T-cell (primary cell): ENCODE data around the gene SHISA2. TPM values are rescaled to one million over a fixed set of nuclear protein-coding genes. Genes with fewer than 3 reads are reported as not detected.

Source experiments
- ATAC-seq, 4 experiments: fragments of 200-7000 bp in 3 of 4; fragments of 150-1000 bp in 1 of 4; cut with Tn5 transposase; replicated peaks in 1 of 4; 1 replicate in 3 of 4; 2 replicates in 1 of 4; pipeline ENCODE4 v1.10.0; 2021; ENCODE audit warnings: moderate library complexity in 3 of 4, mild to moderate bottlenecking in 2 of 4, moderate number of reproducible peaks in 1 of 4
- CTCF ChIA-PET, 2 donors: fragments of 300-600 bp; sonication (Branson Sonifier 250); formaldehyde crosslinking; loops; one replicate each; lab custom pipeline; 2022; ENCODE audit warnings: antibody characterized with exemption in 2 of 2; lab: Charles Lee
- POLR2A ChIA-PET, 2 donors: fragments of 300-600 bp; sonication (Branson Sonifier 250); formaldehyde crosslinking; loops; one replicate each; lab custom pipeline; 2022; ENCODE audit warnings: antibody characterized with exemption in 2 of 2; lab: Charles Lee
- DNase-seq, 35 experiments: peaks; one replicate each; pipeline versions ENCODE4 v3.0.0 to v3.0.0-alpha.2; 2013 to 2023
- H3K27ac ChIP-seq: one replicate; pipeline ENCODE4 v1.5.1; 2013; ENCODE audit warnings: low read length
- H3K27me3 ChIP-seq, 2 experiments: replicated peaks in 1 of 2; 1 replicate in 1 of 2; 2 replicates in 1 of 2; pipeline versions ENCODE4 v1.6.1 to v1.7.0; 2013; ENCODE audit warnings: low read length in 1 of 2, mixed read lengths in 1 of 2; ENCODE audit not compliant: control insufficient read depth in 2 of 2, insufficient read depth in 2 of 2; ENCODE audit errors: extremely low read depth in 1 of 2
- H3K36me3 ChIP-seq, 2 donors: 1 replicate in 1 of 2; 2 replicates in 1 of 2; pipeline versions ENCODE4 v1.6.1 to v1.7.0; 2013; ENCODE audit warnings: low read length in 1 of 2; ENCODE audit not compliant: control insufficient read depth in 2 of 2, insufficient read depth in 1 of 2; ENCODE audit errors: extremely low read depth in 1 of 2
- H3K4me1 ChIP-seq, 2 experiments: 1 replicate in 1 of 2; 2 replicates in 1 of 2; pipeline versions ENCODE4 v1.6.1 to v1.7.0; 2013; ENCODE audit warnings: low read length in 2 of 2, mixed read lengths in 1 of 2; ENCODE audit not compliant: insufficient read depth in 2 of 2, control insufficient read depth in 1 of 2; ENCODE audit errors: extremely low read depth in 1 of 2
- H3K4me3 ChIP-seq, 2 donors: 1 replicate in 1 of 2; 2 replicates in 1 of 2; pipeline versions ENCODE4 v1.5.1 to v1.7.0; 2013; ENCODE audit warnings: mild to moderate bottlenecking in 2 of 2, low read length in 1 of 2, moderate library complexity in 1 of 2; ENCODE audit not compliant: control insufficient read depth in 1 of 2; ENCODE audit errors: extremely low read depth in 1 of 2
- H3K9me3 ChIP-seq: 2 replicates; pipeline ENCODE4 v1.7.0; 2013
- H3K27ac Mint-ChIP-seq, 2 donors: one replicate each; pipeline ENCODE4 v1.8.0; 2020 to 2021; ENCODE audit warnings: mild to moderate bottlenecking in 2 of 2, mixed read lengths in 2 of 2
- H3K27me3 Mint-ChIP-seq, 2 donors: one replicate each; pipeline ENCODE4 v1.8.0; 2021 to 2022; ENCODE audit warnings: mixed read lengths in 2 of 2
- H3K36me3 Mint-ChIP-seq: one replicate; pipeline ENCODE4 v1.8.0; 2021; ENCODE audit warnings: mixed read lengths
- H3K4me1 Mint-ChIP-seq, 3 donors: one replicate each; pipeline ENCODE4 v1.8.0; 2020 to 2022; ENCODE audit warnings: mixed read lengths in 3 of 3, mild to moderate bottlenecking in 1 of 3
- H3K4me3 Mint-ChIP-seq, 3 donors: one replicate each; pipeline ENCODE4 v1.8.0; 2020 to 2022; ENCODE audit warnings: mild to moderate bottlenecking in 3 of 3, mixed read lengths in 3 of 3, moderate library complexity in 3 of 3
- H3K9me3 Mint-ChIP-seq, 3 donors: one replicate each; pipeline ENCODE4 v1.8.0; 2020 to 2022; ENCODE audit warnings: mixed read lengths in 3 of 3
- WGBS: methylation state at CpG from one replicate; pipeline ENCODE4 v1.1.5; 2013; ENCODE audit warnings: missing lambda C conversion rate; ENCODE audit not compliant: insufficient coverage; 5-methylcytosine and 5-hydroxymethylcytosine counted together
- total RNA-seq, 35 experiments: library from RNA in 6 of 35; stranded (reverse) in 6 of 35; fragments of 120-200 nt in 1 of 35; gene quantifications; one replicate each; pipeline versions ENCODE4 v1.2.1 to v1.2.4 and lab custom pipeline; 2013 to 2026

SHISA2 gene
- total RNA-seq, 5 donors from 2014 or later (not counting 1 experiment from before 2014, with no cell fraction given), result 0.18 to 2.0 (median 0.47) TPM

- no CpG with 5 or more reads among the region's 4 CpGs for WGBS
Observed at GRCh38 chr13:26036383-26036782, 15.4 kb downstream of the SHISA2 start.

GRCh38 chr13:26034018-26034417, 17.8 kb downstream of the SHISA2 start:
- Mint-ChIP-seq H3K36me3 (no peaks in the 10 kb centered on the region), H3K9me3 (peaks cover 0 to 7% (median 0%) of the 10 kb centered on the region in 3 donors), H3K4me3 (no peak overlapping the region), H3K27me3 (peaks cover 0 to 4% of the 10 kb centered on the region in 2 donors), H3K27ac (no peak overlapping the region), H3K4me1 (no peaks in the 10 kb centered on the region)
- H3K4me1 ChIP-seq, result no peaks in the 10 kb centered on the region
- no peak for ATAC-seq
- peaks cover 0 to 3% of the 10 kb centered on the region in 2 experiments for H3K27me3 ChIP-seq
- no peak overlapping the region for H3K27ac ChIP-seq
- ChIA-PET CTCF (interaction anchor here in 1 of 2 donors (0.6 kb wide), 1 partner anchor 1930 kb away, joined by 3 read pairs; no protein-coding TSS in a partner anchor), POLR2A (no interaction called here)
- no peaks in the 10 kb centered on the region for H3K36me3 ChIP-seq
- DNase-seq, result no peak
- 100% methylated on average over 3 of the region's 3 CpGs for WGBS
- no peak overlapping the region for H3K4me3 ChIP-seq
- no peaks in the 10 kb centered on the region for H3K9me3 ChIP-seq

More at GRCh38 chr13:26036383-26036782, 15.4 kb downstream of the SHISA2 start:
- ATAC-seq (no peak), DNase-seq (no peak)
- no peaks in the 10 kb centered on the region for H3K36me3 ChIP-seq
- H3K27ac ChIP-seq, result no peak overlapping the region
- H3K9me3 ChIP-seq, result no peaks in the 10 kb centered on the region
- no peaks in the 10 kb centered on the region for H3K36me3 Mint-ChIP-seq
- H3K4me1 Mint-ChIP-seq, result no peaks in the 10 kb centered on the region
- no peaks in the 10 kb centered on the region for H3K4me1 ChIP-seq
- POLR2A ChIA-PET, result no interaction called here
- H3K4me3 Mint-ChIP-seq, result no peak overlapping the region
- CTCF ChIA-PET, result interaction anchor here in 1 of 2 donors (0.7 kb wide), 2 partner anchors 207 to 328 kb away, joined by 3 to 8 read pairs; no protein-coding TSS in a partner anchor
- H3K4me3 ChIP-seq, result no peak overlapping the region
- peaks cover 0 to 4% (median 0%) of the 10 kb centered on the region in 3 donors for H3K9me3 Mint-ChIP-seq
- peaks cover 0 to 4% of the 10 kb centered on the region in 2 donors for H3K27me3 Mint-ChIP-seq
- H3K27me3 ChIP-seq, result peaks cover 0 to 3% of the 10 kb centered on the region in 2 experiments
- H3K27ac Mint-ChIP-seq, result no peak overlapping the region

- H3K27me3 Mint-ChIP-seq, result peaks cover 0 to 4% of the 10 kb centered on the region in 2 donors
- Histone ChIP-seq H3K36me3 (no peaks in the 10 kb centered on the region), H3K9me3 (no peaks in the 10 kb centered on the region), H3K4me3 (no peak overlapping the region), H3K4me1 (no peaks in the 10 kb centered on the region), H3K27ac (no peak overlapping the region), H3K27me3 (peaks cover 0 to 4% of the 10 kb centered on the region in 2 experiments)
- no peaks in the 10 kb centered on the region for H3K4me1 Mint-ChIP-seq
- no peak overlapping the region for H3K27ac Mint-ChIP-seq
- H3K4me3 Mint-ChIP-seq, result no peak overlapping the region
- CTCF ChIA-PET, result interaction anchor here in 1 of 2 donors (0.6 kb wide), 1 partner anchor 1604 kb away, joined by 8 read pairs; no protein-coding TSS in a partner anchor
- 77% methylated on average over 3 of the region's 4 CpGs for WGBS
- DNase-seq (no peak), ATAC-seq (no peak)
- H3K9me3 Mint-ChIP-seq, result peaks cover 0 to 3% (median 0%) of the 10 kb centered on the region in 3 donors
- H3K36me3 Mint-ChIP-seq, result no peaks in the 10 kb centered on the region
- POLR2A ChIA-PET, result interaction anchor here in 1 of 2 donors (0.6 kb wide), 1 partner anchor 375 kb away, joined by 3 read pairs; no protein-coding TSS in a partner anchor
Observed at GRCh38 chr13:26030331-26030730, 21.5 kb downstream of the SHISA2 start.

DNA sequence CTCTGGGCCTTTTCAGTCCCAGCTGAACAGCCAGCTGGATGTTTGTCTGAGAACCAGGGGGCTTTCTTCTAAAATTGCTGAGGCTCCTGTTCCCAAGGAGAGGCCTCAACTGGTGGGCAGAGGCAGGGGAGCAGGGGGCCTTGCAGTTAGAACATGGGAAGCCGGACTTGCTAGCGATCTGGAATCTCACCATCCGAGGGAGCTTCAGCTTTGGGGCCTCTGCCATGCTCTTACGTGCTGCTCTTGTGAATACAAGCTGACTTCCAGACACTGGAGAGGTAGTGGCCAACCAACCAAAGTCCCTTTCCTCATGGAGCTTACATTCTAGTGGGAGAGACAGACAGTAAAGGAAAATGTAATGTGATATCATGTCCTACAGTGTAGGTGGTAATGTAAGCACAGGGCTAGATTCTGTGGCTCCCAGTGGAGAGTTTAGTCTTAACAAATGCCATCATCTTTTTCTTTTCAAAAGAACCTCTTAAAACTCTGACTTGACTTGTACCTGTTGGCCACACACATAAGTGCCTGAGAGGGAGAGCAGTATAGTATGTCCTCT, 22.2 kb downstream of the SHISA2 start:
- POLR2A ChIA-PET, result interaction anchor here in 1 of 2 donors (0.6 kb wide), 1 partner anchor 374 kb away, joined by 3 read pairs; no protein-coding TSS in a partner anchor
- peaks cover 0 to 3% (median 0%) of the 10 kb centered on the region in 3 donors for H3K9me3 Mint-ChIP-seq

GRCh38 chr13:26026211-26026610, 25.6 kb downstream of the SHISA2 start:
- Histone ChIP-seq H3K4me3 (no peak overlapping the region), H3K4me1 (no peaks in the 10 kb centered on the region), H3K27me3 (peaks cover 0 to 6% of the 10 kb centered on the region in 2 experiments), H3K27ac (no peak overlapping the region), H3K9me3 (no peaks in the 10 kb centered on the region), H3K36me3 (peaks cover 0 to 3% of the 10 kb centered on the region in 2 donors)
- WGBS, result 78% methylated on average over 1 of the region's 4 CpGs
- peaks cover under 1% of the 10 kb centered on the region for H3K36me3 Mint-ChIP-seq
- CTCF ChIA-PET, result no interaction called here
- H3K9me3 Mint-ChIP-seq, result peaks cover 0 to 3% (median 0%) of the 10 kb centered on the region in 3 donors
- POLR2A ChIA-PET, result no interaction called here
- H3K4me1 Mint-ChIP-seq, result no peaks in the 10 kb centered on the region
- ATAC-seq (no peak), DNase-seq (no peak)
- no peak overlapping the region for H3K4me3 Mint-ChIP-seq
- H3K27ac Mint-ChIP-seq, result no peak overlapping the region
- peaks cover 0 to 3% of the 10 kb centered on the region in 2 donors for H3K27me3 Mint-ChIP-seq

More for the DNA sequence above, 22.2 kb downstream of the SHISA2 start:
- Histone ChIP-seq H3K4me3 (no peak overlapping the region), H3K36me3 (no peaks in the 10 kb centered on the region), H3K27me3 (peaks cover 0 to 4% of the 10 kb centered on the region in 2 experiments), H3K4me1 (no peaks in the 10 kb centered on the region), H3K9me3 (no peaks in the 10 kb centered on the region), H3K27ac (no peak overlapping the region)
- no CpG with 5 or more reads among the region's 4 CpGs for WGBS
- Mint-ChIP-seq H3K27ac (no peak overlapping the region), H3K4me3 (no peak overlapping the region), H3K27me3 (peaks cover 1 to 4% of the 10 kb centered on the region in 2 donors), H3K4me1 (no peaks in the 10 kb centered on the region), H3K36me3 (no peaks in the 10 kb centered on the region)
- no peak for DNase-seq
- ATAC-seq, result no peak
- CTCF ChIA-PET, result interaction anchor here in 1 of 2 donors (1.2 kb wide), 1 partner anchor 475 kb away, joined by 3 read pairs; no protein-coding TSS in a partner anchor

GRCh38 chr13:26025771-26026170, 26.0 kb downstream of the SHISA2 start:
- Mint-ChIP-seq H3K4me3 (no peak overlapping the region), H3K9me3 (peaks cover 0 to 2% (median under 1%) of the 10 kb centered on the region in 3 donors), H3K36me3 (peaks cover 5% of the 10 kb centered on the region), H3K27ac (no peak overlapping the region), H3K4me1 (no peaks in the 10 kb centered on the region), H3K27me3 (peaks cover 0 to 3% of the 10 kb centered on the region in 2 donors)
- Histone ChIP-seq H3K27me3 (peaks cover 0 to 6% of the 10 kb centered on the region in 2 experiments), H3K36me3 (peaks cover 0 to 3% of the 10 kb centered on the region in 2 donors), H3K4me3 (no peak overlapping the region), H3K27ac (no peak overlapping the region), H3K4me1 (no peaks in the 10 kb centered on the region), H3K9me3 (no peaks in the 10 kb centered on the region)
- ChIA-PET POLR2A (no interaction called here), CTCF (no interaction called here)
- 100% methylated on average over 1 of the region's 4 CpGs for WGBS
- ATAC-seq (no peak), DNase-seq (no peak)
